HG02884 (cell line): ENCODE results near the gene ADGRE2.
"Not testable (repeated sequence)": the region's sequence is repeated elsewhere in the genome, so short reads cannot be mapped to it uniquely, and the experiment has no call there.

ENCODE experiments used
- ATAC-seq: cut with Tn5 transposase; IDR thresholded peaks from one replicate; pipeline ENCODE4 v1.9.1; 2021; ENCODE audit warnings: mild to moderate bottlenecking, moderate library complexity; ENCODE audit not compliant: unreplicated experiment

Gene ADGRE2

GRCh38 chr19:14780622-14781225 is 2.4 kb upstream of the ADGRE2 start:
- not testable (repeated sequence) for ATAC-seq

GRCh38 chr19:14779151-14779550 is 791 bp upstream of the ADGRE2 start:
- no peak for ATAC-seq

- ATAC-seq: not testable (repeated sequence)
Observed at GRCh38 chr19:14777645-14778044, 715 bp downstream of the ADGRE2 start.

GRCh38 chr19:14775869-14776586 is 2.3 kb downstream of the ADGRE2 start:
- ATAC-seq: no peak

GRCh38 chr19:14775326-14775725 is 3.0 kb downstream of the ADGRE2 start:
- not testable (repeated sequence) for ATAC-seq

GRCh38 chr19:14774373-14774772 is 4.0 kb downstream of the ADGRE2 start:
- no peak for ATAC-seq

- not testable (repeated sequence) for ATAC-seq
Observed at GRCh38 chr19:14773722-14774121, 4.6 kb downstream of the ADGRE2 start.

- no peak for ATAC-seq
Observed at GRCh38 chr19:14772995-14773394, 5.4 kb downstream of the ADGRE2 start.

GRCh38 chr19:14772467-14772866 is 5.9 kb downstream of the ADGRE2 start:
- no peak for ATAC-seq

- no peak for ATAC-seq
Observed at GRCh38 chr19:14770944-14771839, 7.2 kb downstream of the ADGRE2 start.

- no peak for ATAC-seq
Observed at GRCh38 chr19:14770136-14770535, 8.2 kb downstream of the ADGRE2 start.

GRCh38 chr19:14769201-14769600 is 9.2 kb downstream of the ADGRE2 start:
- no peak for ATAC-seq

GRCh38 chr19:14768001-14768400 is 10.4 kb downstream of the ADGRE2 start:
- no peak for ATAC-seq

GRCh38 chr19:14767466-14767971 is 10.8 kb downstream of the ADGRE2 start:
- ATAC-seq: no peak

GRCh38 chr19:14765841-14766240 is 12.5 kb downstream of the ADGRE2 start:
- not testable (repeated sequence) for ATAC-seq

- ATAC-seq: not testable (repeated sequence)
Observed at GRCh38 chr19:14765403-14765802, 13.0 kb downstream of the ADGRE2 start.

- ATAC-seq: no peak
Observed at GRCh38 chr19:14764401-14764800, 14.0 kb downstream of the ADGRE2 start.

GRCh38 chr19:14763497-14764145 is 14.7 kb downstream of the ADGRE2 start:
- ATAC-seq: no peak

- no peak for ATAC-seq
Observed at GRCh38 chr19:14762111-14762510, 16.2 kb downstream of the ADGRE2 start.

- ATAC-seq: no peak
Observed at GRCh38 chr19:14761607-14762006, 16.8 kb downstream of the ADGRE2 start.

- ATAC-seq: no peak
Observed at GRCh38 chr19:14758816-14759215, 19.5 kb downstream of the ADGRE2 start.
